ENCODE results near the gene PNMA1.
A peak's percentile ranks its signal among the peaks of the same experiment; 100 is the strongest.

Gene PNMA1, protein sequence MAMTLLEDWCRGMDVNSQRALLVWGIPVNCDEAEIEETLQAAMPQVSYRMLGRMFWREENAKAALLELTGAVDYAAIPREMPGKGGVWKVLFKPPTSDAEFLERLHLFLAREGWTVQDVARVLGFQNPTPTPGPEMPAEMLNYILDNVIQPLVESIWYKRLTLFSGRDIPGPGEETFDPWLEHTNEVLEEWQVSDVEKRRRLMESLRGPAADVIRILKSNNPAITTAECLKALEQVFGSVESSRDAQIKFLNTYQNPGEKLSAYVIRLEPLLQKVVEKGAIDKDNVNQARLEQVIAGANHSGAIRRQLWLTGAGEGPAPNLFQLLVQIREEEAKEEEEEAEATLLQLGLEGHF

DNA sequence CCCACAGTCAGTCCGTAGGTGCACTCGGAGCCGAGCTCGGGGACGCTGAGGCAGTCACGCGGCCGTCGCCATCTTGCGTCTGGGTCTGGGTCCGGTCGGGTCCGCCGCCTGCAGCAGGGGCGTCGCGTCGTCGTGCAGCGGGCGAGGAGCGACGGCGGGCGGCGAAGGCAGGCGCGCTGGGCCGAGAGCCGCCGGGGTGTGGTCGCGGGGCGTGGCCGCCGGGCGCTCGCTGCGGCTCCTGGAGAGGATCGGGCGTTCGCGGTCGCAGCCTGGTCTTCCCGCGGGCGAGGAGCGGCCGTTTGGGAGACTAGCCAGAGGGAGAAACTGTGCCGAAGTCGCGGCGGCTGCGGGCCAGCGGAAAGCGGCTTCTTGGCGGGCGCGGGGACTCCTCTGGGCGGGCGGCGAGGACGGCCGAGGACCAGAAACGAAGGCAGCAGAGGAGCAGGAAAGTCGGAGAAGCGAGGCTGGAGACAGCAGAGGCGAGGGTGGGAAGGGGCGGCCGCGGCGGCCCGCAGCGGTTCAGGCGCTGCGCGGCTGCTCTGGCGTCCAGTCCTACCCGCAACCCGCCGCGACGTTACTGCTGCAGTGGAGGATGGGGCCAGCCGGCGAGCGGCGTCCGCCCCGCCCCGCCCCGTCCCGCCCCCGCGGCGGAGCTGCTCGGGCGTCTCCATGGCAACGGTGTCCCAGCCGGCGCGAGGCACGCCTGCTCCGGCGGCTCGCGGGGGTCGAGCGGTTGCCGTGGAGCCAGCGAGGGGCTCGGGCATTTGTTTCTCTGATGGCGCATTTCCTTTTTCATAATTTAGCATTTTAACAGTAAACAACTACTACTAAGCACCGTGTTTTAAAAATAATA lies at the start of gene PNMA1:
PNMA1 (minus strand) TSS at position 582 of the 853 bp plus-strand sequence. CDS start 745 bp downstream, outside the sequence.
- TF ChIP-seq, protein P1, sequence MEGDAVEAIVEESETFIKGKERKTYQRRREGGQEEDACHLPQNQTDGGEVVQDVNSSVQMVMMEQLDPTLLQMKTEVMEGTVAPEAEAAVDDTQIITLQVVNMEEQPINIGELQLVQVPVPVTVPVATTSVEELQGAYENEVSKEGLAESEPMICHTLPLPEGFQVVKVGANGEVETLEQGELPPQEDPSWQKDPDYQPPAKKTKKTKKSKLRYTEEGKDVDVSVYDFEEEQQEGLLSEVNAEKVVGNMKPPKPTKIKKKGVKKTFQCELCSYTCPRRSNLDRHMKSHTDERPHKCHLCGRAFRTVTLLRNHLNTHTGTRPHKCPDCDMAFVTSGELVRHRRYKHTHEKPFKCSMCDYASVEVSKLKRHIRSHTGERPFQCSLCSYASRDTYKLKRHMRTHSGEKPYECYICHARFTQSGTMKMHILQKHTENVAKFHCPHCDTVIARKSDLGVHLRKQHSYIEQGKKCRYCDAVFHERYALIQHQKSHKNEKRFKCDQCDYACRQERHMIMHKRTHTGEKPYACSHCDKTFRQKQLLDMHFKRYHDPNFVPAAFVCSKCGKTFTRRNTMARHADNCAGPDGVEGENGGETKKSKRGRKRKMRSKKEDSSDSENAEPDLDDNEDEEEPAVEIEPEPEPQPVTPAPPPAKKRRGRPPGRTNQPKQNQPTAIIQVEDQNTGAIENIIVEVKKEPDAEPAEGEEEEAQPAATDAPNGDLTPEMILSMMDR (IDR thresholded peaks at IDR 0.05; ENCODE audit: extremely low read depth, missing control alignments), result no peak
- DNase-seq (ENCODE audit: low spot score), result peak; percentile 98

DNA sequence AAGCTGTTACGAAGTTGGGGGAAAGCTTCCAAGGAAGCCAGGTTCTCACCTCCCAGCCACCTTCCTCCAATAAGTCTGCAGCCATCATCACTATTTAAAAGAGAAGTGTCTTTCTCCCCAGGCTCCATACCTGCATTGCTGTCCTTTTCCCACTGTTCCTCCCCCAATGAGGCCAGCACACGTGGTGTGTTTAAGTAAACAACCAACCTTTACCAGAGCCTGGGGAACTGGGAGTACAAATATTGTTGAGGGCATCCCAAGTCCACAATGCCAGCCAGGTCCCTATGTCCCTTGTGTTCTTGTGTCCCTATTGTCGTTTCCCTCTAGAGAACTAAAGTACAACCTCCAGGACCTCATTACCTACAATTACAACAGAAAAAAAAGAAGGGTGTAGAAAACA lies 49.2 kb upstream of the PNMA1 start:
- TF ChIP-seq, protein P1 (IDR thresholded peaks at IDR 0.05; ENCODE audit: extremely low read depth, missing control alignments), result no peak
- DNase-seq (ENCODE audit: low spot score), result no peak

DNA sequence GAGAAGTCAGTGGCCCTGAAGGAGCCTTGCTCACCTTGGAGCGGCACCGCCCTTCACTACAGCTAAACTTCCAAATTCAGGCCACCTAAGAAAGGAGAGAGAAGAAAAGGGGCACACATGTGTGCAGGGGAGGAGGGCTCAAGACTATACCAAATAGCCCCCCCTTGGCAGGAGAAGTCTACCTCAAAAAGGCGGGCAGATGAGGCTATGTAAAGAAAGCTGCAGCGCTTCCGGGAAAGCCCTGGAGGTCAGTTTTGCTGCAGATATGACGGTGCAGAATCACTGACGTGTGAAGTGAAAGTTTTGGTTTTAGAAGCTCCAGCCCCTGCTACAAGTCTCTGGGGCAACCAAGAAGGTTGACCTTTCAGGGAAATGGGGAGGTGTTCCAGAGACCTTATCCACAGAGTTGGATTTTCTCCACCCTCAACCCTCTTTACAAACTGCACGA lies 48.2 kb upstream of the PNMA1 start:
- DNase-seq (ENCODE audit: low spot score), result peak; percentile 73
- TF ChIP-seq, protein P1 (IDR thresholded peaks at IDR 0.05; ENCODE audit: extremely low read depth, missing control alignments), result no peak

DNA sequence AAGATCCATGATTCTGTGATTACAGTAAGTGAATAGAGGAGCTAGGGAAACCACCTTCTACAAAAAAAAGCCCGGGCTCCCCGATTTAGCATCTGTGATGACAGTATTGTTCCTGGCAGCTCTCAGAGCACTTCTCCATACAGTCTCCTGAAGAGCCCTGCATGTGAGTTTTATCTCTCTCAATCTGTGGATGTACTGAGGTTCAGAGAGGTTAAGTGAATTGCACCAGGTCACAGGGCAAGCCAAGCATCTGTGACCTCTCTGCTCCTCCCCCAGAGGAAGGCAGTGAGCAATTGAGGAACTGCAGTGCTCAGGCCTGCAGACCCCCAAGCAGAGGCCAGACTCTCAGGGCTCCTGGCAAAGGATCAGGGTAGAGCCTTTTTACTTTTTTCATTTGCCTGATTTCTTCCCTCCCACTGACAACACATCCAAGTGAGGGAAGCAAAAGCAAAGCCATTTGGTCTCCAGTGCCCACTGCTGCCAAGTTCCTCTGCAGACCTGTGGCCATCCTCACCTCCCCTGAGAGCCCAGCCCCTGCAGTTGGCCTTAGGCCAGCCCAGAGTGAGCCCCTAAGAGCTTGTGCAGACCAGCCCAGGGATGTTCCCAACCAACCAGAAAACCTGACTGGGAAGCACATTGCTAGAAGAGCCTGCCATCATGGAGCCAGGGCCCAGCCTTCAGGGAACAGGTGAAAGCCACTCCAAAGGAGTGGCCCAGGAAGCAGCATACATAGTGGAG lies 47.6 kb upstream of the PNMA1 start:
- TF ChIP-seq, protein P1 (IDR thresholded peaks at IDR 0.05; ENCODE audit: extremely low read depth, missing control alignments), result no peak
- DNase-seq (ENCODE audit: low spot score), result peak; percentile 32

DNA sequence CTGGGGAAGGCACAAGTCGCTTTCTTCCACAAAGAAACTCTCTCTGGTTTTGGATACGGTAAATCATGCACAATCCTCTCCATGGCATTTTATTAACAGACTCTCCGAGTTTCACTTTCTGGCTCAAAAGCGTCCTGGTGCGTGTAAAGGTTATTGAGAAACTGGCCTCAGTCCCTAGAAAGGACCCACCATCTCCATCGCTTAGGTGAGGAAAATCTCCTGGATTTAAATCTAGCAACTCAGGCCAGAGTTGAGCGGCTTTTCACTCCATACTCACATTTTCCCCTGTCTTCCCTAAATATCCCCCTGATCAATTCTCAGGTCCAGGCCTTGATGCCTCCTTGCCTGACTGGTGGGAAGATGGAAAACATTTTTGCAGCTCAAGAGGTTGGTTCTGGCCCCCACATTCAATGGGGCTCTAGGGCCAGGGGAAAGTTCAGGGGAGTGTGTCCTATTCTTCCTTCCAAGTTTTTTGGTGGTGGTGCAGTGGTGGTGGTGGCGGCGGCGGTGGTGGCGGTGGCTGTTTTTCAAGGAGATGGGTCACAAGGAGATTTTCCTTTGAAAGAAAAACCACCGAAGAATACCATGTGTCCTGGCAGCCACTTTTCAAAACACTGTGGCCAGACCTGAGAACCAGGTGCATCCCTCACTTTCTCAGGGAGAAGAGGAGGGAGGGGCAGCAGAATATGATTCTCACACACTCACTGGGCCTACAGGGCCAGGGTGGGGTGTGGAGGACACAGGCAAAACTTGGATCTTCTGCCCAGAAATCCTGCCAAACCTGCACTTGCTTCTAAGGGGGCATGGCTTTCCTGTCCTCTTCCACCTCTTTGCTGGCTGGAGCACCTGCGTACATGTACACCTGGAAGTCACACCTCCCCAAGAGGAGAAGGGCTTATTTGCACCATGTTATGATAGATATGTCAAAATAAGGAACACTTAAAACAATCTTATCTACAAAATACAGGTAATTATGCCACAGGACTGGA lies 46.7 kb upstream of the PNMA1 start:
- no peak for DNase-seq (ENCODE audit: low spot score)

More for the DNA sequence above, 46.7 kb upstream of the PNMA1 start:
- TF ChIP-seq, protein P1 (IDR thresholded peaks at IDR 0.05; ENCODE audit: extremely low read depth, missing control alignments), result no peak

Measured in GM20000 (cell line).